Tibial artery (tissue), 4 donors: ENCODE measurements around the gene SLC11A2.

ENCODE experiments used
- DNase-seq, 2 donors: peaks; one replicate each; pipeline ENCODE4 v3.0.0-alpha.2; 2019
- H3K27ac ChIP-seq, 2 donors: fragments of 200-600 bp; sonication (generic) in 1 of 2; 1 replicate in 1 of 2; 2 replicates in 1 of 2; pipeline ENCODE4 v1.5.1; 2018 to 2019; ENCODE audit warnings: mild to moderate bottlenecking in 1 of 2
- H3K27me3 ChIP-seq, 2 donors: fragments of 200-600 bp; sonication (generic) in 1 of 2; one replicate each; pipeline versions ENCODE4 v1.5.1 to v1.6.0; 2016 to 2019
- H3K36me3 ChIP-seq, 3 donors: fragments of 200-600 bp; sonication (generic) in 2 of 3; one replicate each; pipeline ENCODE4 v1.5.1; 2016 to 2019; ENCODE audit warnings: mild to moderate bottlenecking in 2 of 3
- H3K4me1 ChIP-seq, 4 donors: fragments of 200-600 bp; sonication (generic) in 2 of 4; 1 replicate in 3 of 4; 2 replicates in 1 of 4; pipeline ENCODE4 v1.5.1; 2016 to 2019
- H3K4me3 ChIP-seq, 2 donors: fragments of 200-600 bp; sonication (generic) in 1 of 2; 1 replicate in 1 of 2; 2 replicates in 1 of 2; pipeline ENCODE4 v1.5.1; 2018 to 2019; ENCODE audit warnings: mild to moderate bottlenecking in 2 of 2
- H3K9me3 ChIP-seq, 3 donors: fragments of 200-600 bp; sonication (generic) in 1 of 3; one replicate each; pipeline ENCODE4 v1.5.1; 2016 to 2019
- intact Hi-C: fragments of 100-400 bp; cut with DNase I; formaldehyde crosslinking; loops from one replicate; pipeline ENCODE4 v1.15.0; 2023; ENCODE audit warnings: low total_unique reads
- TF ChIP-seq, protein P1 (sequence below), 2 experiments: fragments of 200-600 bp in 1 of 2; fragments of 450-650 bp in 1 of 2; IDR thresholded peaks; one replicate each; pipeline ENCODE4 v1.5.1; 2017 to 2019; ENCODE audit warnings: antibody characterized with exemption in 2 of 2, mild to moderate bottlenecking in 1 of 2, moderate library complexity in 1 of 2

The SLC11A2 gene

DNA sequence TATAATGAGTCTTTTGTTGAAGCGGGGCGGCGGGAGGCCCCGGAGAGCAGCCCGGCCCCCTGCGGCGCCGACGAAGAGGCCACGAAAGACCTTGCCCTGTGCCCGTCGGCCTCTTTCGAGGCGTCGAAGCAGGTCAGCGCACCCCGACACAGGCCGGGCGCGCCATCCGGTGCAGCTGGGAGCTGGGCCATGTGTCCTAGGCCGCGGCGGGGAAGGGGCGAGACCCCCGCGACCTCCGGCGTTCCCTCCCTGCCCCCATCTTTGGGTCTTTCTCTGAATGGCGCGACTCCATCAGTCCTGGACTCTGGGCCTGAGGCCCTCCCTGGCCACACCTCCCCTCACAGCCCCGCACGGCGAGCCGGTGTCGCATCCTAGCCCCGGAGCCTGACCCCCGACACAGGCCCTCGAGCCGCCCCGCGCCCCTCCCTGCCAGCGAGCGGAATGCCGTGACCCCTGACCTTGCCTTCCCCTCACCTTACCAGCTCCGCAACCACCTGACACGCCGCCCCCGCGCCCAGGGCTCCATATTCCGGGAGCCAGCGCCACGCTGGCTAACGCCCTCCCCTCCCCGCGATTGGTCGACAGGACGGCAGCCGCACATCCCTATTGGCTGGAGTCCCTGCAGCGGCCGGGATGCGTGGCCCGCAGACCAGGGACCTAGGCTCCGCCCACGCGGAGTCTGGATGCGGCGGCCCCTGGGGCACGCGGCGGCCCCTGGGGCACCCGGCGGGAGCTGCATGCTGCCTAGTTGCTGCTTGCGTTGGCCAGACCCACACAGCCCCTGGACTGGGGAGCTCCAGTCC is at the start of gene SLC11A2:
TSS of gene SLC11A2 (minus strand) at position 549 of the 803 bp plus-strand sequence. CDS start 15,656 bp downstream, outside the sequence.
- Histone ChIP-seq H3K9me3 (no peaks in the 10 kb centered on the region), H3K4me3 (peak within 1 kb of the TSS; percentile 68 to 93), H3K36me3 (no peaks in the 10 kb centered on the region), H3K4me1 (peaks cover 0 to 34% (median 21%) of the 10 kb centered on the region in 4 donors), H3K27ac (peak within 1 kb of the TSS; percentile 84 to 94), H3K27me3 (no peaks in the 10 kb centered on the region)
- intact Hi-C loops: no loop called here
- TF ChIP-seq, protein P1, sequence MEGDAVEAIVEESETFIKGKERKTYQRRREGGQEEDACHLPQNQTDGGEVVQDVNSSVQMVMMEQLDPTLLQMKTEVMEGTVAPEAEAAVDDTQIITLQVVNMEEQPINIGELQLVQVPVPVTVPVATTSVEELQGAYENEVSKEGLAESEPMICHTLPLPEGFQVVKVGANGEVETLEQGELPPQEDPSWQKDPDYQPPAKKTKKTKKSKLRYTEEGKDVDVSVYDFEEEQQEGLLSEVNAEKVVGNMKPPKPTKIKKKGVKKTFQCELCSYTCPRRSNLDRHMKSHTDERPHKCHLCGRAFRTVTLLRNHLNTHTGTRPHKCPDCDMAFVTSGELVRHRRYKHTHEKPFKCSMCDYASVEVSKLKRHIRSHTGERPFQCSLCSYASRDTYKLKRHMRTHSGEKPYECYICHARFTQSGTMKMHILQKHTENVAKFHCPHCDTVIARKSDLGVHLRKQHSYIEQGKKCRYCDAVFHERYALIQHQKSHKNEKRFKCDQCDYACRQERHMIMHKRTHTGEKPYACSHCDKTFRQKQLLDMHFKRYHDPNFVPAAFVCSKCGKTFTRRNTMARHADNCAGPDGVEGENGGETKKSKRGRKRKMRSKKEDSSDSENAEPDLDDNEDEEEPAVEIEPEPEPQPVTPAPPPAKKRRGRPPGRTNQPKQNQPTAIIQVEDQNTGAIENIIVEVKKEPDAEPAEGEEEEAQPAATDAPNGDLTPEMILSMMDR (IDR thresholded peaks at IDR 0.05): peak in 1 of 2 experiments; percentile 12
- DNase-seq: peak; percentile 96 to 97

DNA sequence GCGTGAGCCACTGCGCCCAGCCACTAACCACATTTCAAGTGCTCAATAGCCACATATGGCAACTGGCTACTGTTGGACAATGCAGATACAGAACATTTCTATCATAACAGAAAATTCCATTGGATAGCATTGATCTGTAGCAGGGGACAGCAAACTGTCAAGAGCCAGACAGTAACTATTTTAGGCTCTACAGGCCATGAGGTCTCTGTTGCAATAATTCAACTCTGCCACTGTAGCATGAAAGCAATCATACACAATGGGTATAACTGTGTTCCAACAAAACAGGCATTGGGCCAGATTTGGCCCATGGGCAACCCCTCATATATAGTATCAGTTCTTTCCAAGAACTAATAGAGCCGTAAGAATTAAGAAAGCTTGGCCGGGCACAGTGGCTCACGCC is 49.2 kb upstream of the SLC11A2 start:
- no peak for DNase-seq
- Histone ChIP-seq H3K4me1 (peaks cover 0 to 40% (median 17%) of the 10 kb centered on the region in 4 donors), H3K36me3 (peaks cover 28 to 37% (median 36%) of the 10 kb centered on the region in 3 donors), H3K4me3 (no peak overlapping the region), H3K27me3 (no peaks in the 10 kb centered on the region), H3K9me3 (no peaks in the 10 kb centered on the region), H3K27ac (no peak overlapping the region)
- intact Hi-C loops: no loop called here
- TF ChIP-seq, protein P1 (IDR thresholded peaks at IDR 0.05): no peak

DNA sequence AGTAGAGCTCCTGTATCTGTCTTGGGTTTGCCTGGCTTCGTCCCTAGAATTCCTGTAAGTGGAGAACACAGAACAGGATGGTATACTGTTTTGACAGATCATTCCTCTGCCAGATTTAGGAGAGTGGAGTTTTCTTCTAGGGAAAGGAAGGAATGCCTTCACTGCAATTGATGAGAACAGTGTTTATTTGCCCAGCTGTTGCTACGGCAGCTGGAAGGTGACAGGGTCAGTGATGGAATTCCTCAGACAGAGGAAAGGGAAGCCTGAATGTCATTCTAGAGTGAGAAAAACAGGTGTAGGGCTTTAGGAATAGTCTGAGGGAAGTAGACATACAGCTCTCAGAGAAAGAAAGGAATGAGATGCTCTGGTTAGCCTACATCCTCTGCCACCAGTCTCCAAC is 45.5 kb upstream of the SLC11A2 start:
- Histone ChIP-seq H3K9me3 (no peaks in the 10 kb centered on the region), H3K27me3 (no peaks in the 10 kb centered on the region), H3K27ac (no peak overlapping the region), H3K36me3 (peaks cover 50 to 72% (median 72%) of the 10 kb centered on the region in 3 donors), H3K4me1 (peaks cover 0 to 18% (median 7%) of the 10 kb centered on the region in 4 donors), H3K4me3 (no peak overlapping the region)
- DNase-seq: no peak
- TF ChIP-seq, protein P1 (IDR thresholded peaks at IDR 0.05): no peak
- intact Hi-C loops: no loop called here

DNA sequence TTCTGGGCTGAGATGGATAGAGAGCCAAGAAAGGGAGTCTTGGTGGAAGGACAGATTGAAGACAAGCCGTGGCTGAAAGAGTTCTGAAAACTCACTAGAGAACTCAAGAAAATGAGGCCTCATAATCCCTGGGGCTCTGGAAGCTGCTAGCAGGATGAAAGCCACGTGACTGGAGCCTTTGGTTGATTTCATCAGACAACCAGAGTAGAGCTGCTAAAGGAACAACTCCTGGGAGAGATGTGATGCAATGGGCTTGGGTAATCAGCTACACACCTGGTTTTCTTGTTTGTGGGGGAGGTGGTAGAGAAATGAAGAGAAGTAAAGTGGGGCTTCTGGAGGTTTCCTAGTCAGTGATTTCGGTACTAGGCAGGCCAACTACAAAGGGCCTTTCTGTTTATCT is 43.8 kb upstream of the SLC11A2 start:
- TF ChIP-seq, protein P1 (IDR thresholded peaks at IDR 0.05): no peak
- H3K36me3 ChIP-seq: peaks cover 63 to 89% (median 88%) of the 10 kb centered on the region in 3 donors
- DNase-seq: no peak
- intact Hi-C loops: no loop called here
- H3K4me3 ChIP-seq: no peak overlapping the region
- H3K4me1 ChIP-seq: peaks cover 0 to 2% (median 0%) of the 10 kb centered on the region in 4 donors
- no peaks in the 10 kb centered on the region for H3K9me3 ChIP-seq
- H3K27ac ChIP-seq: no peak overlapping the region
- H3K27me3 ChIP-seq: no peaks in the 10 kb centered on the region

DNA sequence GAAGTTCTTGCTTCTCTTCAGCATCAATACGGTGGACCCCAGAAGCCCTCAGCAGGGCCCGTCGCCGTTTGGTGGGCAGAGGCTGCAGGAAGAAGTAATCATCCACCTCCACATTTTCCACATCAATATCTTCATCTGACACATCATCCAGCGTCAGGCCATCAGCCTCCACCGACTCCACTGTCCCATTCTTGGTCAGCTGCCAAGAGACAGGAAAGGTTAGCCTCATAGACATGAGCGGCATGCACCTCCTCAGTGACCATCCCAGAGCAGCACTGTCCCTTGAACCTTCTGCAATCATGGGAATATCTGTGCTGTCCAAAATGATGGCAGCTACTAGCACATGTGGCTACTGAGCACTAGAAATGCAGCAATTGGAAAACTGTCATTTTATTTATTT is 41.6 kb upstream of the SLC11A2 start:
- H3K9me3 ChIP-seq: no peaks in the 10 kb centered on the region
- no peak overlapping the region for H3K27ac ChIP-seq
- DNase-seq: no peak
- peaks cover 65 to 97% (median 96%) of the 10 kb centered on the region in 3 donors for H3K36me3 ChIP-seq
- no peaks in the 10 kb centered on the region for H3K27me3 ChIP-seq
- TF ChIP-seq, protein P1 (IDR thresholded peaks at IDR 0.05): no peak
- no peaks in the 10 kb centered on the region for H3K4me1 ChIP-seq
- H3K4me3 ChIP-seq: no peak overlapping the region
- intact Hi-C loops: no loop called here
